Stimulated activated CD4-positive, alpha-beta T cell treated with anti-CD3 and anti-CD28 coated beads, Interleukin-4, amount 100 ng/mL, for 4 hours (primary cell): ENCODE measurements around the gene EGLN2.
A peak's percentile ranks its signal among the peaks of the same experiment; 100 is the strongest.
"Not testable (repeated sequence)": the region's sequence is repeated elsewhere in the genome, so short reads cannot be mapped to it uniquely, and the experiment has no call there.

Experiments used
- DNase-seq, 2 experiments: peaks; one replicate each; pipeline ENCODE4 v3.0.0-alpha.2; 2020

The EGLN2 gene

GRCh38 chr19:40819479-40820234 lies 20.7 kb downstream of the EGLN2 start:
- DNase-seq, result peak; percentile 38 to 61

GRCh38 chr19:40822161-40822560 lies 23.2 kb downstream of the EGLN2 start:
- no peak for DNase-seq

- not testable (repeated sequence) for DNase-seq
Observed at GRCh38 chr19:40822704-40823553, 23.9 kb downstream of the EGLN2 start.

GRCh38 chr19:40824916-40825315 lies 25.9 kb downstream of the EGLN2 start:
- DNase-seq, result not testable (repeated sequence)

- DNase-seq, result not testable (repeated sequence)
Observed at GRCh38 chr19:40825460-40826095, 26.6 kb downstream of the EGLN2 start.

GRCh38 chr19:40826312-40826698 lies 27.3 kb downstream of the EGLN2 start:
- DNase-seq, result not testable (repeated sequence)

- DNase-seq, result peak in 1 of 2 experiments; percentile 40
Observed at GRCh38 chr19:40826699-40827385, 27.9 kb downstream of the EGLN2 start.

- no peak for DNase-seq
Observed at GRCh38 chr19:40827386-40828247, 28.6 kb downstream of the EGLN2 start.

GRCh38 chr19:40829205-40829604 lies 30.2 kb downstream of the EGLN2 start:
- DNase-seq, result no peak

- DNase-seq, result not testable (repeated sequence)
Observed at GRCh38 chr19:40830741-40831140, 31.8 kb downstream of the EGLN2 start.

GRCh38 chr19:40831502-40832430 lies 32.8 kb downstream of the EGLN2 start:
- DNase-seq, result no peak

GRCh38 chr19:40832431-40832790 lies 33.4 kb downstream of the EGLN2 start:
- DNase-seq, result not testable (repeated sequence)

GRCh38 chr19:40833728-40834533 lies 34.9 kb downstream of the EGLN2 start:
- DNase-seq, result not testable (repeated sequence)

GRCh38 chr19:40836754-40837429 lies 37.9 kb downstream of the EGLN2 start:
- DNase-seq, result no peak

GRCh38 chr19:40838477-40838876 lies 39.5 kb downstream of the EGLN2 start:
- DNase-seq, result not testable (repeated sequence)

- DNase-seq, result not testable (repeated sequence)
Observed at GRCh38 chr19:40842012-40842411, 43.0 kb downstream of the EGLN2 start.

- DNase-seq, result not testable (repeated sequence)
Observed at GRCh38 chr19:40842997-40843652, 44.1 kb downstream of the EGLN2 start.

- peak; percentile 68 to 81 for DNase-seq
Observed at GRCh38 chr19:40843653-40844052, 44.7 kb downstream of the EGLN2 start.

- DNase-seq, result not testable (repeated sequence)
Observed at GRCh38 chr19:40846722-40847121, 47.7 kb downstream of the EGLN2 start.
